ENCODE measurements around the gene GPR17. TPM values are rescaled to one million over a fixed set of nuclear protein-coding genes. Genes with fewer than 3 reads are reported as not detected.

The GPR17 gene
- total RNA-seq, 1 donor from 2014 or later: 0.18 TPM

GRCh38 chr2:127608061-127609030 is 37.6 kb upstream of the GPR17 start:
- H3K36me3 ChIP-seq: no peaks in the 10 kb centered on the region
- no peaks in the 10 kb centered on the region for H3K27me3 ChIP-seq (ENCODE audit: low read depth)
- TF ChIP-seq CTCF (IDR thresholded peaks at IDR 0.05): no peak
- H3K27ac ChIP-seq: no peak overlapping the region
- H3K4me3 ChIP-seq: no peak overlapping the region
- ATAC-seq (no peak), DNase-seq (peak; percentile 31)
- no peaks in the 10 kb centered on the region for H3K4me1 ChIP-seq
- intact Hi-C loops (cut with DNase I): no loop called here
- peaks cover 7% of the 10 kb centered on the region for H3K9me3 ChIP-seq

DNA sequence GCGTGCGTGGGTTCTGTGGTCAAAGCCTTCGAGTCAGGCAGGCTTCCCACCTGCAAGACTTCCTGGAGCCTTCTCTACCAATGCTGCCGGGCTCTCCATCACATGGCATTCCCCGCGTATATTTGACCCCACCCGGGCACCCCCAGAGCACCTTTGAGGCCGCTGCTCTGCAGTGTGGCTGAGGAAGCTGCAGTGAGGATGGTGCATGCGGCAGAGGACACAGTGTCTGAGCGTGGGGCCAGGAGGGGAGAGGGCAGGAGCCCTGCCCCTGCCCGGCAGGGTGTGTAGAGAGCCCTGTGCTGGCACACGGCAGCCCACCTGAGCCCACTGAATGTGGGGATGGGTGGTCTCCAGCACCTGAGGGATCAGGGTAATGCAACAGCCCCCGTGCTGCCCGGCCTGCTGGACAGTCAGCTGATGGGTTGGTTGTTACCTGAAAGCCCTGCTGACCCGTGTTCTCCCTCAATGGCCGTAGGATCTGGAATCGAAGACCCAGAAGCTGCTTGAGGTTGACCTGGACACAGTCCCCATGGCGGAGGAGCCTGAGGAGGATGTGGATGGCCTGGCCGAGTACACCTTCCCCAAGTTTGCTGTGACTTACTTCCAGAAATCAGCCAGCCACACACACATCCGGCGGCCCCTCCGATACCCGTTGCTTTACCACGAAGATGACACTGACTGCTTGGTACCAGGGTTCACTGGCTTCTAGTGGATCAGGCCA is 36.8 kb upstream of the GPR17 start:
- no peak for TF ChIP-seq CTCF (IDR thresholded peaks at IDR 0.05)
- H3K9me3 ChIP-seq: peaks cover 10% of the 10 kb centered on the region
- intact Hi-C loops (cut with DNase I): no loop called here
- DNase-seq (peak; percentile 30), ATAC-seq (no peak)
- no peak overlapping the region for H3K4me3 ChIP-seq
- H3K27ac ChIP-seq: no peak overlapping the region
- no peaks in the 10 kb centered on the region for H3K36me3 ChIP-seq
- no peaks in the 10 kb centered on the region for H3K4me1 ChIP-seq
- no peaks in the 10 kb centered on the region for H3K27me3 ChIP-seq (ENCODE audit: low read depth)

DNA sequence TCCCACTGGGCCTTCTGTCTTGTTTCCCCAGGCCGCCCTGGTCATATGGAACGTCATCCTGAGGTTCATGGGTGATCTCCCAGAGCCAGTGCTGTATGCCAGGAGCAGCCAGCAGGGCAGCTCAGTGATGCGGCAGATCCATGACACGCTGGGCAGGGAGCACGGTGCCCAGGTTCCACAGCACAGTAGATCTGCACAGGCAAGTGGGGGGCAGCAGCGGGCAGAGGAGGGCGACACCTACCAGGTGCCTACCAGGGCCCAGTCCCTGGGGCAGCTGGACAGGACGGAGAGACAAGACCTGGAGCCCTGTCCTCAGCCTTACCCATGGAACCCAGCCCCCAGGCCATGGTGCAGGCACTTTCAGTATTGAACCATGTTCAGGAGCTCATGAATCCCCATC is 36.1 kb upstream of the GPR17 start:
- DNase-seq (no peak), ATAC-seq (no peak)
- Histone ChIP-seq H3K27me3 (ENCODE audit: low read depth) (no peaks in the 10 kb centered on the region), H3K9me3 (peaks cover 10% of the 10 kb centered on the region), H3K4me1 (no peaks in the 10 kb centered on the region), H3K36me3 (no peaks in the 10 kb centered on the region), H3K27ac (no peak overlapping the region), H3K4me3 (no peak overlapping the region)
- intact Hi-C loops (cut with DNase I): no loop called here
- TF ChIP-seq CTCF (IDR thresholded peaks at IDR 0.05): no peak

GRCh38 chr2:127610561-127610960 is 35.4 kb upstream of the GPR17 start:
- Histone ChIP-seq H3K9me3 (peaks cover 10% of the 10 kb centered on the region), H3K36me3 (no peaks in the 10 kb centered on the region), H3K4me1 (no peaks in the 10 kb centered on the region), H3K27ac (no peak overlapping the region), H3K27me3 (ENCODE audit: low read depth) (no peaks in the 10 kb centered on the region), H3K4me3 (no peak overlapping the region)
- intact Hi-C loops (cut with DNase I): no loop called here
- ATAC-seq: no peak
- no peak for TF ChIP-seq CTCF (IDR thresholded peaks at IDR 0.05)
- DNase-seq: no peak

GRCh38 chr2:127611076-127611925 is 34.7 kb upstream of the GPR17 start:
- Histone ChIP-seq H3K27ac (no peak overlapping the region), H3K4me3 (no peak overlapping the region), H3K27me3 (ENCODE audit: low read depth) (no peaks in the 10 kb centered on the region), H3K4me1 (no peaks in the 10 kb centered on the region), H3K9me3 (peaks cover 10% of the 10 kb centered on the region), H3K36me3 (no peaks in the 10 kb centered on the region)
- intact Hi-C loops (cut with DNase I): no loop called here
- no peak for ATAC-seq
- no peak for TF ChIP-seq CTCF (IDR thresholded peaks at IDR 0.05)
- DNase-seq: no peak

All from lower lobe of right lung (tissue), 2 donors.